ENCODE measurements around the gene KCNN4.

Gene KCNN4

DNA sequence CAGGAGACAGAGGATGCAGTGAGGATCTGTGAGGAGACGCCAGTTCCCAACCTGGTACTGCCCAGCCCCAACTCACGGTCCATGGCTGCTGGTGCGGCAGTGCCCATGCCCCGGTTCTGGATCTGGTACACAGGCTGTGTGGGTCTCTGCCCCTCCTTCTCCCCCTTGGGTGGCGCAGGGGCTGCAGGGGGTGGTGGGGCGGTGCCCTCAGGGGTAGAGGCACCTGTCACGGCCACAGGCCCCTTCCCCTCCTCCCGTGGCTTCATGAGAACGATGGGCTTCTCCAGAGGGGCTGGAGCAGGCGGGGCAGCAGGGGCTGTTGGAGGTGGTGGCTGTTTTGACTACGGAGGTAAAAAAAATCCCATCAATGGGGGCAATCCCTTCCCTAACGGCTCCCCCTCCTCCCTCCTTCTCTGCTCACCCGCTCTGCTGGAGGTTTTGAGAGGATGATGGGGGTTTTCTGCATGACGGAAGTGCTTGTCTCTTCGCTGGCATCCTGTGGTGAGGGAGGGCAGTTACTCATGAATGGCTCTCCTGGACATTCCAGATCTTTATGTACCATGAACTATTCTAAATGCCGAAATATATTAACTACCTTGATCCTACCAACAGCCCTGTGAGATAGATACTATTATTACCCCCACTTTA, 33.1 kb downstream of the KCNN4 start:
- DNase-seq: no peak

DNA sequence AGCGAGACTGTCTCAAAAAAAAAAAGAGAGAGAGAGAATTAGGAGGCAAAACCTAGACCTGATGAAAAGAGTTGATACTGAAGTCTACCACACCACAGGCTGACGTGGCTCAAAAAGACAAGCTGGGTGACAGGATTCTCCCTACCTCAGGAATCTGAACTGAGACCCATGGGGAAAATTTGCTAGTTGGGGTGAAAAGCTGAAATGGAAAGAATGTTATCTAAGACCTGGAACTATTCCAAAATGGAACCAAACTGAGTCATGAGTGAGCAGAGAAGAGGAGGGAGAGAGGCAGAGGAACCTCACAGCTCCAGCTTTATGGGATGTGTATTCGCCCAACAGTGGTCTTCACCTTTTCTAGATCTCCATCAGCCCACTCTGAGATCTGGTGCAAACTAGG, 37.7 kb downstream of the KCNN4 start:
- DNase-seq: no peak

DNA sequence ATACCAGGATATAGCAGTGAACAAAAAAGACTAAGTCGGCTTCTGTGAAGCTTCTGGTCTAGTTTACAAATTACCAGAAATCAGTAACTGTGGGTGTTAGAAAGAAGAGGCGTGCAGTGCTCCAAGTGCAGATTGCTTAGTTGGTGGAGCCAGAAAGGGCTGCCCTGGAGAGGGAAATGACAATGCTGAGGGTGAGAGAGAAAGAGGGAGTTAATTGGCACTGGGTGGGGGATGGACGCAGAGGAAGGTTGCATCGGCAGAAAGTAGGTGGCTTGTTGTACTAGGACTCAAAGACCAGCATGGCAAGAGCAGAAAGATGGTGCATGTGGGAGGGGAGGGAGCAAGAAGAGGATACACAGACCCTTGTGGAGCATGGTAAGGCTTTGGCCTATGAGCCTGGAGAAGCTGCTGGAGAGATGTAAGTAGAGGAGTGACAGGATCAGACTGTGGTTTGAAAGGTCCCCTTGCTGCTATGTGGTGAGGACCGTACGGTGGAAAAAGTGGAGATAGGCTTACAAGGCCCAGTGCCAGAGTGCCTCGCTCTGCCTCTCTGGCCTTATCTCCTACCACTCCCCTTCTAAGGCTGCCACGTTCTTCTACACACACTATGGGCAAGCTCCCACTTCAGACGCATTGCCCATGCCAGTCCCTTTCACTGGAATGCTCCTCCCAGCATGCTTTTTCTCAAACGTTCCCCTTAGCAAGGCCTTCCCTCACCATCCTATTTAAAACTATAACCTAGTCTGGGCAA, 39.5 kb downstream of the KCNN4 start:
- no peak for DNase-seq

- no peak for DNase-seq
Measured at GRCh38 chr19:43739439-43740235, 41.1 kb downstream of the KCNN4 start.

DNA sequence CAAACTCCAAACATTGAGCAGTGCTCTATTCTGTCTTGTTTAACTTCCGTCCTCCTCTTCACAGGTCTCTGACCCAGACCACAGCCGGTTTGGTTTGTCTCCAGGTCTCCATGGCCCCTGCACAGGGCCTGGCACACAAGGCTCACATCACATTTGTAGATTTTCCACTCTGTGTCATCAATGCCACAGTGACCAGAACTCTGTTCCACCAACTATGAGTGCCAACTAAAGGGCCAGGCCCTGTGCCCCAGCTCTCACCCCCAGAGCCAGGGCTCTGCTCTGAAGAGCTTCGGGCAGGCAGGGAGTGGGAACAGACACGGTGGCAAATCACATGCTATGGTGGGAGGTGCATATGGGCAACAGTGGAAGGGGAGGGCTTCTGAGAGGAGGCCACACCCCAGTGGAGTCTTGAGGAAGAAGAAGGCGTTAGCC, 42.0 kb downstream of the KCNN4 start:
- DNase-seq: no peak

DNA sequence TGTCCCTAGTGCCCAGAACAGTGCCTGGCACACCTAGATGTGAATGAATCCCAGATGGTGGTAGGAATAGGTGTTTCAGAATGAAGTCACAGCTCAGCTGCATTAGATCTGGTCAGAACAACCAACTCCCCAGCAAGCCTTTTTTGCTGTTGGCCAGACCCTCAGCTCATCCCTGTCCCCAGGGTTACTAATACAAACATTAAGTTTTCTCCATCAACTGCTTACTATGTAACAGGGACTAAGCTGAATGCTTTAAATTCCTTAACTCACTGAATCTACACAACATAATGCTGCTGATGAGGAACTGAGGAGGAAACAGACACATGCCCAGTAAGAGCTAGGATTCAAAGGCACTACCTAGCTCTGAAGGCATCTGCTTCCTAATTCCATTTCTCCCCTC, 44.8 kb downstream of the KCNN4 start:
- DNase-seq: no peak

- DNase-seq: no peak
Measured at GRCh38 chr19:43735013-43735412, 45.8 kb downstream of the KCNN4 start.

DNA sequence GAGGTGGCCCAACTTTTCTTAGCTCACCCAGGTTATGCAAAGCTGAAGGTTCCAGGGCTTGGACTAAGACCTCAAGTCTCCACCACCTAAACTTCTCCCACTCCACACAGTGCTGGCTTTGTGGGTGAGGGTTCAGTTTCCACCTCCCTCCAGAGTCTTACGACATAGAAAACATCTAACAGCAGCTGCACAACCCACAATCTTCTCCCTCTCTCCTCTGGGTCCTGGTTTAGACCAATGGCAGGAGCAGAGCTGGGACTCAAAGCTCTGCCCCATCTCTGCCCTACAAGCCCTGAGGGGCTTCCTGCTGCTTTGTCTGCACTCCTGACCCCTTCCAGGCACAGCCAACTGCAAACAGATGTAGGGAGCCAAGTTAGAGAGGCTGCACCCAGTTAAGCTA, 48.9 kb downstream of the KCNN4 start:
- no peak for DNase-seq

GRCh38 chr19:43731346-43731745, 49.4 kb downstream of the KCNN4 start:
- no peak for DNase-seq

DNA sequence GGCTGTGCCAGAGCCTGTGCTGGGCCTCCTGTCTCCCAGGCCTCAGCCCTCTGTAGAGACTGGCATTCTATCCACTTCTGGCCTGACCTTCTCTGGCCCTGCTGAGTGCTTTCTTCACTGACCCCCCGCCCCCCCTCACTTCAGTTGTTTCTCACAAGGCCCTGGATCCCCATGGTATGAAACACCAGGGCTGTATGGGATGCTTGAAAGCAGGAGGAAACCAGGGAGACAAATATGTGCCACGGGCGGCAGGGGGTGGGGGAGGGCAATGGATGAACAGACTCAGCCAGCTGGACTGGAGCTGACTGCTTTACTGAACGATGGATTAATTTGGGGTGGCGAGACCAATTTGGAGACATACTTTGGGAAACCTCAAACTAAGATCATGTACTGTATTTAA, 50.9 kb downstream of the KCNN4 start:
- DNase-seq: no peak

DNA sequence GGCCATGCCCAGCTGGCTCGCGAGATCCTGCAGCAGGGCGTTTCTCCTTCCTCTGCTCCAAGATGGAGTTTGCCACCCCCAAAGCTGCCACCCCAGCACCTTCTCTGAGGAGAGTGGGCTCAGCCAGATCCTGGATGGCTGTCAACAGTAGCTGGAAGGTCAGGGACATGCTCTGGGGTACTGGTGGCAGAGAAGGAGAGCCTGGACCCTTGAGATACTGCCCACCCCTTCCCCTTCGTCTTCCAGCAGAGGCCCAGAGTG, 53.2 kb downstream of the KCNN4 start:
- DNase-seq: no peak

- DNase-seq: no peak
Measured at GRCh38 chr19:43726736-43727592, 53.8 kb downstream of the KCNN4 start.

DNA sequence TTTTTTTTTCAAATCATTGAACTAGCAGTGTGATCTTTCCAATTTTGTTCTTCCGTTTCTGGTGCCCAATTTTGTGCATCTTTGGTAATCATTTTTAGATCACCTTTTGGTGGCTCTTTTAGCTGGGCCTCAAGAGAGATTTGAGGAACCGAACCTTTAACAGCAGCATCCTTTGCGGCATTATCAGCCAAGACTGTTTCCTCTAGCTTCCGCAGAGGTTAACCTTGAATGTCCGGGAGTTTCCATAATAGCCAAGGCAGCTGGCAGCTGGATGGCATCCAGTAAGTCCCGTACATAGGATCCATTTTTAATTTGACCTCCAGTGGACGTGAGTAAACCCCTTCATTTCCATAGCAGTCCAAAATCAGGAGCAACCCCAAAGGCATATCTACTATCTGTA, 55.3 kb downstream of the KCNN4 start:
- DNase-seq: no peak

DNA sequence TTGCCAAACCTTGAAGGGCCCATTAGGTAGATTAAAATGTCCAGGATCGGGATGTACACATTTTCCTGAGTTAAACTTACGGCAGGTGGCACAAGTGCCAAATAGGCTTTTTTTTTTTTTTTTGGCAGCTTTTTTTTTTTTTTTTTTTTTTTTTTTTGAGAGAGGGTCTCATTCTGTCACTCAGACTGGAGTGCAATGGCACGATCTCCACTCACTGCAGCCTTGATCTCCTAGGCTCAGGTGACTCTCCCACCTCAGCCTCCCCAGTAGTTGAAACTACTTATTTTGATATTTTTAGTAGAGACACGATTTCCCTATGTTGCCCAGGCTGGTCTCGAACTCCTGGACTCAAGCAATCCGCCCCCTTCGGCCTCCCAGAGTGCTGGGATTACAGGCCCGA, 55.9 kb downstream of the KCNN4 start:
- DNase-seq: no peak

GRCh38 chr19:43723588-43723987, 57.2 kb downstream of the KCNN4 start:
- no peak for DNase-seq

DNA sequence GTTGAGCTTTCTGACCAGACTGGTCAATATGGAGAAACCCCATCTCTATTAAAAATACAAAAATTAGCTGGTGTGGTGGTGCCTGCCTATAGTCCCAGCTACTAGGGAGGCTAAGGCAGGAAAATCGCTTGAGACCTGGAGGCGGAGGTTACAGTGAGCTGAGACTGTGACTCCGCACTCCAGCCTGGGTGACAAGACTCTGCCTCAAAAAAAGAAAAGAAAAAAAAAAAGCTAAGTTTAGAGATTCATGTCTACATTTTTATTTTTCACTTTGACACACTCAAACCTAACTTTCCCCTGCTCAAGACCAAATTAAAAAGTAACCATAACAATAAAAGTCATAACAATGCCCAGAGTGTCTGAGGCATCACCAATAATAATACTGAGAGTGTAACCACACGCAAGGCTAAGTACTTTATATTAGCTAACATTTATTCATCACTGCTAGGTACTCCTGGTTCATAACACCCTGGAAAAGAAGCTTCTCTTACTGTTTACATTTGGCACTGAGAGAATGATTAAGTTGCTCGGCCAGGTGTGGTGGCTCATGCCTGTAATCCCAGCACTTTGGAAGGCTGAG, 59.2 kb downstream of the KCNN4 start:
- DNase-seq: no peak

DNA sequence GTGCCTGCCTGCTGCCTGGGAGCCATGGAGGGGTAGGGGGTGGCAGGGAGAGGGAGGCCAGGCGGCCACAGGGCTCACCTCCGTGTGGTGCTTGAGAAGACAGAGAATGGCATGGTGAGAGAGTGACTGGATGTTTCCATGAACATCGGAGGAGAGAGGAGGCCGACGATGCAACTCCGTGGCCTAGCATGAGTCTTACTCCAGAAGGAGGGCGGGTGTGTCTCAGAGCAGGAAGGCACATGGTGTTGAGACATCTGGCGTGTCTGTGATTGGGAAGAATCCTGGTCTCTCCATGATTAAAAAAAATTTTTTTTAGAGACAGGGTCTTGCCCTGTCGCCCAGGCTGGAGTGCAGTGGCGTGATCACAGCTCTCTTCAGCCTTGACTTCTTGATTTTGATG, 59.8 kb downstream of the KCNN4 start:
- no peak for DNase-seq

DNA sequence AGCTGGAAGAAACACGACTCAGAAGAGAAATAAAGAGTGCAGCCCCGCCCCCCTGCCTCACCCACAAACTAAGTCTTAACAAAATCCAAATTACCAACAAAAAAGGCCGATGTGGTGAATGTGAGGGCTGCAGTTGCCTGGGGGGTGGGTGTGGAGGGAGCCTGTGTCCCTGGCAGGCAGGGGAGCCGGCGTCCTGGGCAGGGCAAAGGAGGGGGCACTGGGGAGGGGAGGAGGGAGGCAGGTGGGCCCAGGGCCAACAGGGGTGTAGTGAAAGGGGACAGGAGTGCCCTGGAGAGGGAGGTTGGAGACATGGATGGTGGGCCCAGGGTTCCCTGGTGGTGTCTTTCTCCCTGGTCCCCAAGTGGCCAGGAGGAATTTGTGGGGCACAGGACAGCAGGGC, 60.9 kb downstream of the KCNN4 start:
- no peak for DNase-seq

GRCh38 chr19:43719378-43719868, 61.4 kb downstream of the KCNN4 start:
- no peak for DNase-seq

DNA sequence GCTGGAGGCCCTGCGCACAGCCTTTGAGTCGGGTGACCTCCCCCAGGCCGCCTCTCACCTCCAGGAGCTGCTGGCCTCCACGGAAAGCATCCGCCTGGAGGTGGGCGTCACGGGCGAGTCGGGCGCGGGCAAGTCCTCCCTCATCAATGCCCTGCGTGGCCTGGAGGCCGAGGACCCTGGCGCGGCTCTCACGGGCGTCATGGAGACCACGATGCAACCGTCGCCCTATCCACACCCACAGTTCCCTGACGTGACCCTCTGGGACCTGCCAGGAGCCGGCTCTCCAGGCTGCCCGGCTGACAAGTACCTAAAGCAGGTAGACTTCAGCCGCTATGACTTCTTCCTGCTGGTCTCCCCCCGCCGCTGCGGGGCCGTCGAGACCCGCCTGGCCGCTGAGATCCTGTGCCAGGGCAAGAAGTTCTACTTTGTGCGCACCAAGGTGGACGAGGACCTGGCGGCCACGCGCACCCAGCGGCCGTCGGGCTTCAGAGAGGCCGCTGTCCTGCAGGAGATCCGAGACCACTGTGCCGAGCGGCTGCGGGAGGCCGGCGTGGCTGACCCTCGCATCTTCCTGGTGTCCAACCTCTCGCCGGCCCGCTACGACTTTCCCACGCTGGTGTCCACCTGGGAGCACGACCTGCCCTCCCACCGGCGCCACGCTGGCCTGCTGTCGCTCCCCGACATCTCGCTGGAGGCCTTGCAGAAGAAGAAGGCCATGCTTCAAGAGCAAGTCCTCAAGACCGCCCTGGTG, 62.0 kb downstream of the KCNN4 start:
- DNase-seq: no peak

Measured in stimulated activated CD4-positive, alpha-beta T cell treated with anti-CD3 and anti-CD28 coated beads, Interleukin-4, amount 100 ng/mL, for 1 hour (primary cell).